GM18511 (cell line): ENCODE data around the gene PRKG1.
"Not testable (repeated sequence)": the region's sequence is repeated elsewhere in the genome, so short reads cannot be mapped to it uniquely, and the experiment has no call there.

Source experiments
- ATAC-seq: cut with Tn5 transposase; IDR thresholded peaks from one replicate; pipeline ENCODE4 v1.9.1; 2021; ENCODE audit warnings: mild to moderate bottlenecking, moderate library complexity; ENCODE audit not compliant: unreplicated experiment

Gene PRKG1

GRCh38 chr10:52129410-52130178, 1055.3 kb downstream of the PRKG1 start:
- ATAC-seq: no peak

- no peak for ATAC-seq
These were observed 1060.8 kb downstream of the PRKG1 start for GRCh38 chr10:52135101-52135500.

DNA sequence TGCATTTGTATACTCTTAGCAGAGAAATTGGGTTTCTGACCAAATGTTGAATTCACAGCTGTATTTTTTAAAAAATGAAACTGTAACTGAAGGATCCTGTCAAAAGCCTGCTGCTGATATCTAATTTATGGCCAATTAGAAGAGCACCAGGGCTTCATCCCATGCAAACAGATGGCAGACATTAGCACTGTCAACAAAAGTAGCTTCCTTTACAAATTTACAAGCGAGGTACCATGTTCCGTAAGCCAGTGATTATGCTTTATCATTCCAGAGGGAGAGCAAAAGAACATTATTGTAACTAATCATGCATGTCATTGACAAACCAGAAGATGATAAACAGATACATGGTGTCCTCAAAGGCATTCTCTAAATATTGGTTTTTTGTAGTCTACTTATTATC, 1062.6 kb downstream of the PRKG1 start:
- ATAC-seq: no peak

DNA sequence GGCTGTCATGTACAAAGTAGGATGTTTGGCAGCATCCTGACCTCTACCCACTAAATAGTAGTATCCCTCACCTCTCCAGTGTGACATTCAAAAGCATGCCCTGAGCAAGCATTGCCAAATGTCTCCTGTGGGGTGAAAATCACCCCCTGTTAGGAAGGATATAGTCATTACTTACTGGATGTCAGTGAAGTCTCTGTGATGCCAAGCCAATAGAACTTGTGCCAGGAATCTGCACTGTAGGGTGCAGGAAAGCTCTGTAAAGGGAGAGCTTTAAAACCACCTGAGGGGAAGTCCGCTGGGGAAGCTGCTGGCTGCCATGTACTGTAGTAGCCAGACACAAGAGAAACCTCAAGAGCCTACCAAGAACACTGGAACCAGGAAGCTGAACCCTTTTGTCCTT, 1069.1 kb downstream of the PRKG1 start:
- no peak for ATAC-seq

- no peak for ATAC-seq
These were observed 1071.3 kb downstream of the PRKG1 start for GRCh38 chr10:52145636-52146035.

DNA sequence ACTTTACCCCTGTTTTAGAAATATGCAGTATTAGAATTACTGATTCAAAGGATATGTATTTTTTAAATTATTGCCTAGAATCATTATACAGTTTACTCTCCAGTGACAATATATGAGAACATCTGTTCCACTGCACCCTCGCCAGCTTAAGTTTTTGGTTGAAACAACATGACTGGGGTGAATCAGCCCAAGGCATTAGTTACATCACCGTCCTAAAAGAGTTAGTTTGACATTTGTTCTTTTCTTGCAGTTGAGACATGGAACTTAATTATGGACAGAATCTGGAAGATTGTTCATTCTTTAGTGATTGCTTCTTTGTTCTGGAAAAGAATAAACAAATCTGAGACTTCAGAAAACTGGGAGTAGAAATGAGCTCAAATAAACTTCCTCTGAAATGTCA, 1072.5 kb downstream of the PRKG1 start:
- ATAC-seq: no peak

DNA sequence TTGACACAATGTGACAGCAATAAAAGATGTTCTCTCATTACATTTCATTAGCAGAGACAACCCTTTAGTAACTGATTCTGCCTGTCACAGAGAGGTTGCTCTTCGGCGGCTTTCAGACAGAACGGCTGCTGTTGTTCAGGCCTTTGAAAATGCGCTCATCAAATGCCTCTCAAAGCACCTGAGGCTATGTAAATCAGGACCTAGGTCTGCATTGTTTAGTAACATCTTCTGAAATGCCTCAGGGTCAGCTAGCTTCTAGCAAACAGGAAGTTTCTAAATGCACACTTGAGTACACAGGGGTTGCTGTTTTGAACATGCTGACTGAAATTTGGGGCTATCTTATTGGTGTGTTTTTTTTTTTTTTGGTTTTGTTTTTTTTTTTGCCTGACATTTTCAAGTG, 1096.5 kb downstream of the PRKG1 start:
- ATAC-seq: no peak

DNA sequence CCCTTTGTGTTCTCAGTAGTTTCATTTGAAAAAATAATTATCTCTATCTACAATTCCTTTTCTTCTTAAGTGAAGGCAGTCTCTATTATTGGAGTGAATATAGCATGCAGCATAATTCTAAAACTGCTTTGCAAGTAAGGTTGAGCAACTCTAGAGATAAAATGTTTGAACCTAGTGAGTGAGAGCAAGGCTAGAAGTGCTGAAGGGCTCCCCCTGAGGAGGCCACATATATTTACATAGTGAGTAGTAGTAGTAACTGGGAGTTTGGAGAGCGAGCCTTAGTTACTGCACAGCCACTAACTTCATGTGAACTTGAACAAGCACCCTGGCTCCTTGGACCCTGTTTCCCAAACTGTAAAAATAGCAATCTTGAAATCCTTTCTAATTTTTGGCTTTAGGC, 1098.3 kb downstream of the PRKG1 start:
- ATAC-seq: no peak

DNA sequence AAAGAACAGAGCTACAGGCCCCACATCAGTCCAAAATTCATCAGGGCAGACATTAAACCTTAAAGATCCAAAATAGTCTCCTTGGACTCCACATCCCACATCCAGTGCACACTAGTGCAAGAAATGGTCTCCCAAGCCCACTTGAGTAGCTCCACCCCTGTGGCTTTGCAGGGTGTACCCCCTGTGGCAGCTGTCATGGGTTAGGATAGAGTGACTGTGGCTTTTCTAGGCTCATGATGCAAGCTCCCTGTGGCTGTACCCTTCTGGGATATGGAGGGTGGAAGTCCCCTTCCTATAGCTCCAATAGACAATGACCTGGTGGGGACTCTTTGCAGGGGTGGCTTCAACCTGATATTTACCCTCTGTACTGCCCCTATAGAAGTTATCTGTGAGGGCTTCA, 1111.0 kb downstream of the PRKG1 start:
- ATAC-seq: no peak

- no peak for ATAC-seq
These were observed 1113.4 kb downstream of the PRKG1 start for GRCh38 chr10:52187521-52188258.

DNA sequence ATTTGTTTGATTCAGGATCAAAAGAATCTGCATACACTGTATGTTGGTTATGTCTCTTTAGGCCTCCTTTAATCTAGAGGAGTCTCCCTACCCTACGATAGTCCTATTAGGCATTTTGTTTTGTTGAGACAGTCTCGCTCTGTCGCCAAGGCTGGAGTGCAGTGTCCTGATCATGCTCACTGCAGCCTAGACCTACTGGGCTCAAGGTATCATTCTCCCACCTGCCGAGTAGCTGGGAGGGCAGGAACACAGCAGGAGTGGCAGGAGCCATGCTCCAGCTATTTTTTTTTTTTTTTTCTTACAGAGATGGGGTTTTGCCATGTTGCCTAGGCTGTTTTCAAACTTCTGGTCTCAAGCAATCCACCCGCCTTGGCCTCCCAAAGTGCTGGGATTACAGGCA, 1116.8 kb downstream of the PRKG1 start:
- ATAC-seq: no peak

DNA sequence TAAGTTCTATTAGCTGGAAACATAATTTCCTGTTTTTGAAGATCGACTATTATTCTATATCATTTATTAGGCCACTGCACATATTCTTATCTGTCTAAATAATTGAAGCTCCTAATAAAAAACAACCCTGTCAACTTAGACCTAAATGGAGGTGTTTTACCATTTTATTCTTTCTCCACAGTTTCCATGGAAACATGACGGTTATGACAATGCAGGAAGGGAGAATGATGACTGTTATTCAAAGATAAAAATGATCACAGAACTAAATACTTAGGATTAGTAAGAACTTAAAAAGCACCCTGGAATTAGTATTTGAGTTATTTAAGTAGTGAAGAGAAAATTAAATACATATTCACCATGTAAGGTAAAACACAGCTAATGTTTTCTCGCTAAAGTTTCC, 1119.9 kb downstream of the PRKG1 start:
- no peak for ATAC-seq

- ATAC-seq: no peak
These were observed 1120.4 kb downstream of the PRKG1 start for GRCh38 chr10:52194716-52195115.

- ATAC-seq: no peak
These were observed 1122.8 kb downstream of the PRKG1 start for GRCh38 chr10:52197098-52197497.

GRCh38 chr10:52198540-52198939, 1124.3 kb downstream of the PRKG1 start:
- no peak for ATAC-seq

DNA sequence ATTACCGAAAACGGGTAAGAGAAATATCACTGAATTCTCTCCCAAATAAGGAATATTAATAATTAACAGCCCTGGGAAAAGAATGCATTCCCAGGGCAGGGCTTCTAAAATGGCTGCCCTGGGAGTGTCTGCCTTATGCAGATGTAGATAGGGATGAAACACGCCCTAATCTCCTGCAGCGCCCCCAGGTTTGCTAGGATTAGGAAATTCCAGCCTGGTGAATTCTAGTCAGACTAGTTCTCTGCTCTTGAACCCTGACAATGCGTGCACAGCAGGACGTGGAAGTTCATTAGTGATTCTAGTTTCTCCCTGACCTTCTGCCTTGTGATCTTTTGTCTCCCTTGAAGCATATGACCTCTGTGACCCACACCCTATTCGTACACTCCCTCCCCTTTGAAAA, 1130.6 kb downstream of the PRKG1 start:
- not testable (repeated sequence) for ATAC-seq

- no peak for ATAC-seq
These were observed 1134.1 kb downstream of the PRKG1 start for GRCh38 chr10:52208365-52208764.

- ATAC-seq: no peak
These were observed 1135.9 kb downstream of the PRKG1 start for GRCh38 chr10:52210161-52210560.

DNA sequence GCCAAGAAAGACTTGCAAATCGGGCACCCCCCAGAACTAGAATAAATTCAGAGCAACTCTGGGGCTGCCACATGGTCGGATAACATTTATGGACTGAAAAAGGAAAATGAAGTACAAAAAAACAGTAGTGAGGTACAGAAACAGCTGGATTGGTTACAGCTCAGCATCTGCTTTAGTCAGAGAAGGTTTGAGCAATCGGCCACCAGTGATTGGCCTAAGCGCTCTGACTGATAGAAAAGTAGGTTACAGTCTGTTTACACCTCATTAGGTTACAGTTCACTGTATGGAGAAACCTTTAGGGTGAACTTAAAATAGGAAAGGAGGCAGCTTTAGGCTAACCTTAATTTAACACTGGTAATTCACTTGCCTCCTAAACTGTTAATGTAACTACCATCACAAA, 1137.8 kb downstream of the PRKG1 start:
- no peak for ATAC-seq

DNA sequence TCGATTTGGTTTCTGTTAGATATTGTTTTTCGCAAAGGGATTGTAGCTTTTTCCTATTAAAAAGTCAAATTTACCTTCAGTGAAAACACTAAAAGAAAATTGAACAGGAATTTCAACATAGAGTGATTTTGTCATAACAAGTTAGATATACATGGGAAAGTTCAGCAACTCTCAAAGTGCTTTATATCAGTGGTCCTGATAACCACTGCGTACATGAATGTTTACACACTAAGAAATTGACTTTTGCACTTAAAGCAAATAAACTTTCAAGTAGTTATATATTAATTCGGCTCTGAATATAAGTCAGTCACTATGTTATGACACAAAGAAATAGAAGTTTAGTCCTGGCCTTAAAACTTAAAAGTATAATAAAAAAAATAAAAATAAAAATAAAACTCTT, 1138.5 kb downstream of the PRKG1 start:
- ATAC-seq: no peak

- no peak for ATAC-seq
These were observed 1139.0 kb downstream of the PRKG1 start for GRCh38 chr10:52213321-52213752.

GRCh38 chr10:52215745-52216361, 1141.6 kb downstream of the PRKG1 start:
- peak; percentile 77 for ATAC-seq
